ENCODE results near the gene APOL6. TPM values are rescaled to one million over a fixed set of nuclear protein-coding genes. Genes with fewer than 3 reads are reported as not detected.

Gene APOL6
- total and polyA plus RNA-seq, 2 of the 13 experiments (the other 11 are each of a cell fraction or from before 2014, with no cell fraction given): 5.2 to 7.5 TPM

GRCh38 chr22:35642305-35642741 lies 5.9 kb upstream of the APOL6 start (continued):
- no peak for TF ChIP-seq NR0B2 (CRISPR knock-in tag; IDR thresholded peaks at IDR 0.05)
- TF ChIP-seq HES4 (CRISPR knock-in tag; IDR thresholded peaks at IDR 0.05; ENCODE audit: borderline replicate concordance): no peak
- peak; percentile 75; the same call in 1 of the 2 replicates for TF ChIP-seq ARID5B (CRISPR knock-in tag; IDR thresholded peaks at IDR 0.05)
- TF ChIP-seq NCOA5 (CRISPR knock-in tag; IDR thresholded peaks at IDR 0.05): no peak
- TF ChIP-seq ZNF841 (CRISPR knock-in tag; IDR thresholded peaks at IDR 0.05; ENCODE audit: borderline replicate concordance): no peak
- TF ChIP-seq TRIM24 (CRISPR knock-in tag; IDR thresholded peaks at IDR 0.05): no peak
- no peak for TF ChIP-seq ZSCAN21 (CRISPR knock-in tag; IDR thresholded peaks at IDR 0.05; ENCODE audit: borderline replicate concordance)
- no peak for TF ChIP-seq ZNF235 (CRISPR knock-in tag; IDR thresholded peaks at IDR 0.05; ENCODE audit: borderline replicate concordance)
- no peak for TF ChIP-seq U2AF1 (optimal IDR thresholded peaks at IDR 0.05; ENCODE audit: low read depth, low read length)
- TF ChIP-seq NFE2L1 (CRISPR knock-in tag; IDR thresholded peaks at IDR 0.05; ENCODE audit: borderline replicate concordance): no peak
- TF ChIP-seq NFYC (CRISPR knock-in tag; IDR thresholded peaks at IDR 0.05): no peak
- no peak for TF ChIP-seq ZNF781 (CRISPR knock-in tag; IDR thresholded peaks at IDR 0.05; ENCODE audit: borderline replicate concordance, not compliant biosample characterization)
- TF ChIP-seq, protein P1, sequence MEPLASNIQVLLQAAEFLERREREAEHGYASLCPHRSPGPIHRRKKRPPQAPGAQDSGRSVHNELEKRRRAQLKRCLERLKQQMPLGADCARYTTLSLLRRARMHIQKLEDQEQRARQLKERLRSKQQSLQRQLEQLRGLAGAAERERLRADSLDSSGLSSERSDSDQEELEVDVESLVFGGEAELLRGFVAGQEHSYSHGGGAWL (CRISPR knock-in tag; IDR thresholded peaks at IDR 0.05): no peak
- TF ChIP-seq ZNF317 (CRISPR knock-in tag; IDR thresholded peaks at IDR 0.05): peak; percentile 33; the same call in 1 of the 2 replicates
- TF ChIP-seq PLRG1 (conservative IDR thresholded peaks at IDR 0.05): no peak
- no peak for TF ChIP-seq ZNF563 (CRISPR knock-in tag; IDR thresholded peaks at IDR 0.05)
- TF ChIP-seq MLX (CRISPR knock-in tag; IDR thresholded peaks at IDR 0.05): no peak
- no peak for TF ChIP-seq ZNF337 (CRISPR knock-in tag; IDR thresholded peaks at IDR 0.05; ENCODE audit: borderline replicate concordance, low read depth)
- TF ChIP-seq NFIB (CRISPR knock-in tag; IDR thresholded peaks at IDR 0.05; ENCODE audit: borderline replicate concordance): no peak
- TF ChIP-seq ZNF468 (CRISPR knock-in tag; IDR thresholded peaks at IDR 0.05): no peak
- no peak for TF ChIP-seq ZNF280D (CRISPR knock-in tag; IDR thresholded peaks at IDR 0.05)
- no peak for TF ChIP-seq ARNT (IDR thresholded peaks at IDR 0.05)
